Breast epithelium (tissue), 4 donors: ENCODE data around the gene PIH1D2. TPM values are rescaled to one million over a fixed set of nuclear protein-coding genes. Genes with fewer than 3 reads are reported as not detected.
A peak's percentile ranks its signal among the peaks of the same experiment; 100 is the strongest.

Experiments
- DNase-seq, 2 donors: peaks; one replicate each; pipeline ENCODE4 v3.0.0-alpha.2; 2019; ENCODE audit warnings: low spot score in 2 of 2
- H3K27ac ChIP-seq, 2 donors: fragments of 200-600 bp; sonication (generic) in 1 of 2; one replicate each; pipeline ENCODE4 v1.5.1; 2016 to 2019; ENCODE audit warnings: mild to moderate bottlenecking in 1 of 2
- H3K27me3 ChIP-seq, 2 donors: fragments of 200-600 bp; sonication (generic) in 1 of 2; one replicate each; pipeline versions ENCODE4 v1.5.1 to v1.6.0; 2017 to 2019; ENCODE audit warnings: control low read depth in 1 of 2, mild to moderate bottlenecking in 1 of 2
- H3K36me3 ChIP-seq: fragments of 200-600 bp; one replicate; pipeline ENCODE4 v1.5.1; 2019
- H3K4me1 ChIP-seq, 2 donors: fragments of 200-600 bp; sonication (generic); one replicate each; pipeline ENCODE4 v1.5.1; 2016 to 2019; ENCODE audit warnings: control low read depth in 1 of 2
- H3K4me3 ChIP-seq, 3 donors: fragments of 200-600 bp; sonication (generic); 1 replicate in 2 of 3; 2 replicates in 1 of 3; pipeline ENCODE4 v1.5.1; 2016 to 2019; ENCODE audit warnings: mild to moderate bottlenecking in 3 of 3, moderate library complexity in 2 of 3
- H3K9me3 ChIP-seq, 2 donors: fragments of 200-600 bp; sonication (generic) in 1 of 2; one replicate each; pipeline ENCODE4 v1.5.1; 2016 to 2019; ENCODE audit warnings: control low read depth in 1 of 2
- CTCF ChIP-seq, 3 donors: fragments of 450-650 bp; IDR thresholded peaks; one replicate each; pipeline ENCODE4 v1.5.1; 2016 to 2017; ENCODE audit warnings: antibody characterized with exemption in 3 of 3, mild to moderate bottlenecking in 3 of 3, moderate library complexity in 3 of 3
- POLR2A ChIP-seq: fragments of 450-650 bp; IDR thresholded peaks from one replicate; pipeline ENCODE4 v1.6.1; 2016; ENCODE audit warnings: antibody characterized with exemption, mild to moderate bottlenecking, moderate library complexity
- POLR2AphosphoS5 ChIP-seq, 3 donors: sonication (generic); formaldehyde crosslinking; IDR thresholded peaks; one replicate each; pipeline ENCODE4 v1.6.1; 2017; ENCODE audit warnings: antibody characterized with exemption in 3 of 3
- intact Hi-C: fragments of 100-400 bp; cut with DNase I; formaldehyde crosslinking; loops from one replicate; pipeline ENCODE4 v1.15.1; 2023; ENCODE audit warnings: low total_unique reads
- total RNA-seq, 3 donors: library from RNA; depleted of rRNA; stranded (reverse); fragments of >200 nt; gene quantifications; one replicate each; pipeline ENCODE4 v1.1.0, GENCODE V29; 2016

PIH1D2 gene
- total RNA-seq, 3 donors from 2014 or later: 1.3 to 5.4 (median 3.3) TPM

GRCh38 chr11:112085822-112086421 is 12.1 kb upstream of the PIH1D2 start:
- no peaks in the 10 kb centered on the region for H3K36me3 ChIP-seq
- H3K4me1 ChIP-seq: peaks cover 0 to 8% of the 10 kb centered on the region in 2 donors
- intact Hi-C loops: no loop called here
- H3K9me3 ChIP-seq: no peaks in the 10 kb centered on the region
- H3K4me3 ChIP-seq: peak overlapping the region; percentile 71 to 84 (median 79)
- DNase-seq: no peak
- TF ChIP-seq POLR2AphosphoS5 (IDR thresholded peaks at IDR 0.05) (no peak), CTCF (IDR thresholded peaks at IDR 0.05) (no peak), POLR2A (no peak)
- H3K27ac ChIP-seq: peak overlapping the region; percentile 79 to 87
- H3K27me3 ChIP-seq: no peaks in the 10 kb centered on the region

DNA sequence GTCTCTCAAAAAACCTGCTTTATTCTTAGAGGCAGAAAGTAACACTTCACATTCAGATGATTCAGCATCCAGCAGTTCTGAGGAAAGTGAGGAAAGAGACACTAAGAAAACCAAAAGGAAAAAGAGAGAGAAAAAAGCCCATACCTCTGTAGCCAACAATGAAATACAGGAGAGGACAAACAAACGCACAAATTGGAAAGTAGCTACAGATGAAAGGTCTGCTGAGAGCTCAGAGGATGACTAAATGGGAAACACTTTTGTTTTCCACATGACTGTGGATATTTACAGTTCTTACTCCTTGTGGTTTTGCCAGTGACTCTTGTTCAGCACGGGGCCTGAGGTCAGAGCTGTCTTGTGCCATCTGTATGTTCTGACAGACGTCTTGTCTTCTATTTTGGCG is 8.9 kb upstream of the PIH1D2 start:
- no peaks in the 10 kb centered on the region for H3K27me3 ChIP-seq
- no peak for DNase-seq
- H3K36me3 ChIP-seq: peaks cover 5% of the 10 kb centered on the region
- no peak overlapping the region for H3K27ac ChIP-seq
- intact Hi-C loops: no loop called here
- TF ChIP-seq POLR2AphosphoS5 (IDR thresholded peaks at IDR 0.05): no peak
- no peak for TF ChIP-seq CTCF (IDR thresholded peaks at IDR 0.05)
- no peak for TF ChIP-seq POLR2A
- peaks cover 0 to 5% of the 10 kb centered on the region in 2 donors for H3K4me1 ChIP-seq
- no peak overlapping the region for H3K4me3 ChIP-seq
- no peaks in the 10 kb centered on the region for H3K9me3 ChIP-seq

DNA sequence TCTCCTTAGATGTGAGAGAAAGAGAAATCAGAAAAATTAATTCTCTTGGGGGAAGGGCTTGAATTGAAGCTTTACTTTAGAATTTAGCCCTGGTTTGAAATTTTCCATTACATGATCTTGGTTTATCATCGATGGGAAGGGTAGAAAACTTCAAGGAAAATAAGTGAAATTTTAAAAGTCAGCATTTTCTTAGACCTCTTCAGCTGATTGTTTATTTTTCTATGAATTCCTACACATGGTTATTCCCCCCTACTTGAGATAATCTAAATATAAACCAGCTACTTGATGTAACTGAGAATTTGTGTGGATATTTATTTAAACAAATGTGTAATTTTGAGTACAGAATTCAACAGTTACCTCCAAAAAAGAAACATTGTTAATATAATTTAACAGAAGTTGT is 10.9 kb downstream of the PIH1D2 start:
- no peak for DNase-seq
- no peak overlapping the region for H3K4me3 ChIP-seq
- H3K9me3 ChIP-seq: no peaks in the 10 kb centered on the region
- no peak overlapping the region for H3K27ac ChIP-seq
- TF ChIP-seq CTCF (IDR thresholded peaks at IDR 0.05): no peak
- H3K27me3 ChIP-seq: no peaks in the 10 kb centered on the region
- intact Hi-C loops: no loop called here
- H3K36me3 ChIP-seq: no peaks in the 10 kb centered on the region
- no peaks in the 10 kb centered on the region for H3K4me1 ChIP-seq

GRCh38 chr11:112058103-112058502 is 15.7 kb downstream of the PIH1D2 start:
- no peaks in the 10 kb centered on the region for H3K9me3 ChIP-seq
- intact Hi-C loops: no loop called here
- no peak for DNase-seq
- TF ChIP-seq POLR2A: no peak
- TF ChIP-seq POLR2AphosphoS5 (IDR thresholded peaks at IDR 0.05): no peak
- TF ChIP-seq CTCF (IDR thresholded peaks at IDR 0.05): no peak
- no peaks in the 10 kb centered on the region for H3K36me3 ChIP-seq
- H3K27me3 ChIP-seq: no peaks in the 10 kb centered on the region
- H3K4me1 ChIP-seq: no peaks in the 10 kb centered on the region
- no peak overlapping the region for H3K27ac ChIP-seq
- no peak overlapping the region for H3K4me3 ChIP-seq

- H3K27me3 ChIP-seq: no peaks in the 10 kb centered on the region
- no peaks in the 10 kb centered on the region for H3K36me3 ChIP-seq
- TF ChIP-seq POLR2AphosphoS5 (IDR thresholded peaks at IDR 0.05) (no peak), POLR2A (no peak), CTCF (IDR thresholded peaks at IDR 0.05) (no peak)
- DNase-seq: no peak
- no peaks in the 10 kb centered on the region for H3K4me1 ChIP-seq
- no peak overlapping the region for H3K4me3 ChIP-seq
- no peaks in the 10 kb centered on the region for H3K9me3 ChIP-seq
- H3K27ac ChIP-seq: no peak overlapping the region
- intact Hi-C loops: no loop called here
These were observed 16.6 kb downstream of the PIH1D2 start for GRCh38 chr11:112057170-112057569.
